H1 (cell line): ENCODE results near the gene CACNA1C. TPM values are rescaled to one million over a fixed set of nuclear protein-coding genes. Genes with fewer than 3 reads are reported as not detected.

Experiments used
- CTCF ChIA-PET: fragments of 300-600 bp; sonication (Branson Sonifier 250); formaldehyde crosslinking; loops from one replicate; lab custom pipeline; 2021; ENCODE audit not compliant: partially characterized antibody; lab: Charles Lee
- POLR2A ChIA-PET: fragments of 300-600 bp; sonication (Branson Sonifier 250); formaldehyde crosslinking; loops from one replicate; lab custom pipeline; 2021; ENCODE audit warnings: inconsistent platforms; ENCODE audit not compliant: partially characterized antibody; lab: Charles Lee
- DNase-seq, 2 experiments: peaks; one replicate each; pipeline versions ENCODE4 v3.0.0 to v3.0.0-alpha.2; 2010 to 2022; ENCODE audit warnings: low spot score in 2 of 2, low read depth in 1 of 2, mixed read lengths in 1 of 2
- FAIRE-seq: peaks from 2 replicates; lab custom pipeline; 2011; peaks lifted over from hg19 to GRCh38; lab: Jason Lieb, UNC
- H2AFZ ChIP-seq: 2 replicates; pipeline ENCODE4 v1.8.1; 2012; ENCODE audit warnings: low read length, inconsistent platforms
- H2AK5ac ChIP-seq: 2 replicates; pipeline ENCODE4 v1.6.1; 2013; ENCODE audit warnings: low read depth, low read length
- H2BK120ac ChIP-seq: replicated peaks from 2 replicates; pipeline ENCODE3; 2013; ENCODE audit warnings: low read depth, low read length, inconsistent platforms
- H2BK12ac ChIP-seq: 2 replicates; pipeline ENCODE4 v1.6.1; 2013; ENCODE audit warnings: low read depth, low read length
- H2BK15ac ChIP-seq: 2 replicates; pipeline ENCODE4 v1.6.1; 2013; ENCODE audit warnings: low read length
- H2BK20ac ChIP-seq: 2 replicates; pipeline ENCODE4 v1.6.1; 2013; ENCODE audit warnings: low read length
- H2BK5ac ChIP-seq: 2 replicates; pipeline ENCODE4 v1.6.1; 2013; ENCODE audit warnings: low read depth, low read length
- H3K14ac ChIP-seq: 2 replicates; pipeline ENCODE4 v1.6.1; 2013; ENCODE audit warnings: inconsistent platforms; ENCODE audit not compliant: insufficient read length
- H3K18ac ChIP-seq: 2 replicates; pipeline ENCODE4 v1.6.1; 2013; ENCODE audit warnings: low read length; ENCODE audit errors: extremely low read depth
- H3K23ac ChIP-seq: 2 replicates; pipeline ENCODE4 v1.6.1; 2013; ENCODE audit warnings: inconsistent platforms; ENCODE audit not compliant: insufficient read length
- H3K23me2 ChIP-seq: 2 replicates; pipeline ENCODE4 v1.6.1; 2013; ENCODE audit warnings: low read depth, low read length
- H3K27ac ChIP-seq: 2 replicates; pipeline ENCODE4 v1.6.1; 2011; ENCODE audit warnings: low read depth, low read length, inconsistent platforms
- H3K27me3 ChIP-seq, 4 experiments: replicated peaks in 1 of 4; 1 replicate in 1 of 4; 2 replicates in 3 of 4; pipeline versions ENCODE4 v1.6.1 to v1.8.1; 2011 to 2013; ENCODE audit warnings: low read length in 3 of 4, mild to moderate bottlenecking in 3 of 4, inconsistent platforms in 2 of 4, mixed read lengths in 2 of 4, moderate library complexity in 1 of 4; ENCODE audit not compliant: control insufficient read depth in 3 of 4, insufficient read depth in 3 of 4; ENCODE audit errors: extremely low read depth in 1 of 4
- H3K36me3 ChIP-seq, 4 experiments: 2 replicates each; pipeline versions ENCODE4 v1.6.1 to v1.8.1; 2011 to 2013; ENCODE audit warnings: mild to moderate bottlenecking in 4 of 4, low read length in 3 of 4, moderate library complexity in 2 of 4, control low read depth in 1 of 4, inconsistent platforms in 1 of 4; ENCODE audit not compliant: insufficient read depth in 4 of 4, control insufficient read depth in 2 of 4
- H3K4ac ChIP-seq: replicated peaks from 2 replicates; pipeline ENCODE3; 2013; ENCODE audit warnings: low read length, low read depth, mixed read lengths, inconsistent platforms; ENCODE audit not compliant: insufficient read length
- H3K4me1 ChIP-seq, 4 experiments: replicated peaks in 1 of 4; 1 replicate in 1 of 4; 2 replicates in 3 of 4; pipeline versions ENCODE4 v1.6.1 to v1.8.1; 2011 to 2013; ENCODE audit warnings: low read length in 3 of 4, inconsistent platforms in 2 of 4, mixed read lengths in 1 of 4; ENCODE audit not compliant: insufficient read depth in 4 of 4, control insufficient read depth in 3 of 4
- H3K4me2 ChIP-seq, 2 experiments: 2 replicates each; pipeline versions ENCODE4 v1.6.1 to v1.8.1; 2011 to 2013; ENCODE audit warnings: low read depth in 2 of 2, low read length in 2 of 2, control low read depth in 1 of 2, inconsistent platforms in 1 of 2, mild to moderate bottlenecking in 1 of 2; ENCODE audit not compliant: insufficient read depth in 1 of 2
- H3K4me3 ChIP-seq, 4 experiments: fragments of 200-600, 300-600 bp in 1 of 4; sonication (generic), shearing (Covaris generic), sonication (Bioruptor Twin) in 1 of 4; 2 replicates each; pipeline versions ENCODE4 v1.5.1 to v1.8.1; 2011 to 2016; ENCODE audit warnings: low read length in 4 of 4, low read depth in 3 of 4, control low read depth in 2 of 4, inconsistent platforms in 2 of 4, mild to moderate bottlenecking in 2 of 4, mixed read lengths in 1 of 4, moderate library complexity in 1 of 4; ENCODE audit not compliant: insufficient read depth in 2 of 4; ENCODE audit errors: extremely low read depth in 1 of 4
- H3K56ac ChIP-seq: replicated peaks from 2 replicates; pipeline ENCODE3; 2013; ENCODE audit warnings: low read depth, mild to moderate bottlenecking, mixed read lengths, low read length, inconsistent platforms; ENCODE audit not compliant: insufficient read length
- H3K79me1 ChIP-seq: 2 replicates; pipeline ENCODE4 v1.6.1; 2013; ENCODE audit warnings: low read depth, low read length, control low read depth
- H3K79me2 ChIP-seq, 2 experiments: 2 replicates each; pipeline versions ENCODE4 v1.6.1 to v1.8.1; 2012 to 2013; ENCODE audit warnings: low read length in 2 of 2, mild to moderate bottlenecking in 2 of 2, inconsistent platforms in 1 of 2; ENCODE audit not compliant: insufficient read depth in 2 of 2, control insufficient read depth in 1 of 2
- H3K9ac ChIP-seq, 4 experiments: replicated peaks in 1 of 4; 1 replicate in 1 of 4; 2 replicates in 3 of 4; pipeline versions ENCODE4 v1.6.1 to v1.8.1; 2011 to 2013; ENCODE audit warnings: low read depth in 3 of 4, low read length in 3 of 4, control low read depth in 2 of 4, mild to moderate bottlenecking in 2 of 4, moderate library complexity in 2 of 4, inconsistent platforms in 1 of 4; ENCODE audit errors: extremely low read depth in 1 of 4
- H3K9me3 ChIP-seq, 2 experiments: 2 replicates each; pipeline versions ENCODE4 v1.6.1 to v1.8.1; 2012 to 2013; ENCODE audit warnings: mild to moderate bottlenecking in 2 of 2, moderate library complexity in 2 of 2, control low read depth in 1 of 2, inconsistent platforms in 1 of 2, low read depth in 1 of 2, low read length in 1 of 2, mixed read lengths in 1 of 2; ENCODE audit not compliant: insufficient read depth in 2 of 2
- H4K20me1 ChIP-seq, 2 experiments: replicated peaks in 1 of 2; 2 replicates each; pipeline versions ENCODE3 to v1.8.1; 2011 to 2013; ENCODE audit warnings: inconsistent platforms in 2 of 2, low read length in 2 of 2, mild to moderate bottlenecking in 1 of 2; ENCODE audit not compliant: insufficient read depth in 2 of 2, control insufficient read depth in 1 of 2
- H4K5ac ChIP-seq: 2 replicates; pipeline ENCODE4 v1.6.1; 2013; ENCODE audit warnings: low read length, low read depth, mixed read lengths, inconsistent platforms; ENCODE audit not compliant: insufficient read length
- H4K8ac ChIP-seq: 2 replicates; pipeline ENCODE4 v1.8.0; 2013; ENCODE audit warnings: mild to moderate bottlenecking, moderate library complexity, low read length, inconsistent platforms; ENCODE audit not compliant: insufficient read depth; ENCODE audit errors: extremely low read depth
- H4K91ac ChIP-seq: replicated peaks from 2 replicates; pipeline ENCODE3; 2013; ENCODE audit warnings: low read length, mixed read lengths, inconsistent platforms; ENCODE audit not compliant: insufficient read length
- CHD1 ChIP-seq: IDR thresholded peaks from 2 replicates; pipeline ENCODE4 v1.6.1; 2012; ENCODE audit warnings: low read depth, low read length, improper control_type of control experiment
- POLR2AphosphoS5 ChIP-seq: IDR thresholded peaks from 2 replicates; pipeline ENCODE4 v1.6.1; 2011; ENCODE audit warnings: low read depth, low read length
- POU5F1 ChIP-seq: IDR thresholded peaks from 2 replicates; pipeline ENCODE4 v1.6.1; 2011; ENCODE audit warnings: low read depth, mild to moderate bottlenecking, low read length, moderate library complexity
- RXRA ChIP-seq: IDR thresholded peaks from 2 replicates; pipeline ENCODE4 v1.6.1; 2011; ENCODE audit warnings: low read depth, mild to moderate bottlenecking, low read length, moderate library complexity; ENCODE audit not compliant: insufficient read depth
- SAP30 ChIP-seq: fragments of 300-600 bp; sonication (generic); IDR thresholded peaks from 2 replicates; pipeline ENCODE4 v1.7.1; 2012; ENCODE audit warnings: low read length, moderate library complexity, mild to moderate bottlenecking, inconsistent platforms; ENCODE audit not compliant: insufficient read depth, insufficient replicate concordance
- SP4 ChIP-seq: IDR thresholded peaks from 2 replicates; pipeline ENCODE4 v1.6.1; 2012; ENCODE audit warnings: low read length, inconsistent platforms
- ZNF274 ChIP-seq: IDR thresholded peaks from 2 replicates; pipeline ENCODE4 v1.7.0; 2012; ENCODE audit warnings: low read length, borderline replicate concordance; ENCODE audit errors: extremely low read depth
- WGBS, 2 experiments: shearing (Covaris generic) in 1 of 2; methylation state at CpG; one replicate each; pipeline versions ENCODE4 v1.1.6 to v1.1.7; 2013 to 2015; ENCODE audit warnings: low lambda C conversion rate in 2 of 2, mixed read lengths in 2 of 2, inconsistent platforms in 1 of 2, low coverage in 1 of 2, missing lambda C conversion rate in 1 of 2; ENCODE audit not compliant: insufficient replicate concordance in 2 of 2, insufficient coverage in 1 of 2, insufficient read length in 1 of 2; ENCODE audit errors: extremely low coverage in 1 of 2, missing lambda C conversion rate in 1 of 2; 5-methylcytosine and 5-hydroxymethylcytosine counted together
- polyA plus RNA-seq, 7 experiments: library from polyadenylated mRNA; depleted of rRNA in 3 of 7; stranded (reverse) in 5 of 7; unstranded in 2 of 7; fragments of >200 nt in 5 of 7; fragments of 200-250 nt in 2 of 7; gene quantifications; 1 replicate in 5 of 7; 2 replicates in 1 of 7; 4 replicates in 1 of 7; pipeline versions ENCODE4 v1.2.1 to v1.2.3, GENCODE V29; 2011 to 2013; ENCODE audit warnings: missing spikeins in 2 of 7, mixed read lengths in 2 of 7
- total RNA-seq: library from RNA; stranded (reverse); fragmentation: NEBNext Ultra II Directional; extraction: Animal tissue kit (Norgen Biotek cat#: 25700); gene quantifications from 2 replicates; pipeline ENCODE4 v1.2.1, GENCODE V29; 2021

CACNA1C gene
- total and polyA plus RNA-seq, 2 of the 8 experiments (the other 6 are each of a cell fraction or from before 2014, with no cell fraction given) = 1.3 TPM

GRCh38 chr12:2170376-2170775 lies 117.6 kb downstream of the CACNA1C start:
- no peak for FAIRE-seq
- no peak overlapping the region for H3K4me3 ChIP-seq
- H4K5ac ChIP-seq = no peak overlapping the region
- no peaks in the 10 kb centered on the region for H3K4me1 ChIP-seq
- no peak for DNase-seq
- no peaks in the 10 kb centered on the region for H3K79me2 ChIP-seq
- no peak overlapping the region for H3K4me2 ChIP-seq
- no peak for TF ChIP-seq ZNF274
- TF ChIP-seq POLR2AphosphoS5 = no peak
- TF ChIP-seq POU5F1 = no peak
- no peak for TF ChIP-seq SAP30
- no peak for TF ChIP-seq CHD1
- TF ChIP-seq RXRA = no peak
- no peak for TF ChIP-seq SP4
- no peak overlapping the region for H4K8ac ChIP-seq
- H3K14ac ChIP-seq = no peak overlapping the region
- H3K9me3 ChIP-seq = no peaks in the 10 kb centered on the region; a peak in 1 of 4 replicates
- H3K4ac ChIP-seq = no peak overlapping the region
- no peaks in the 10 kb centered on the region for H3K79me1 ChIP-seq
- no peak overlapping the region for H3K18ac ChIP-seq
- H3K23ac ChIP-seq = no peak overlapping the region
- H4K91ac ChIP-seq = no peak overlapping the region
- H2AFZ ChIP-seq = no peak overlapping the region
- H4K20me1 ChIP-seq = no peaks in the 10 kb centered on the region
- H2BK12ac ChIP-seq = peak overlapping the region; percentile 79; the same call in 1 of the 2 replicates
- H3K23me2 ChIP-seq = no peaks in the 10 kb centered on the region
- no peaks in the 10 kb centered on the region for H3K36me3 ChIP-seq
- no peak overlapping the region for H3K56ac ChIP-seq
- peak overlapping the region; percentile 73; the same call in 1 of the 2 replicates for H2BK15ac ChIP-seq
- H3K9ac ChIP-seq = no peak overlapping the region
- H2AK5ac ChIP-seq = 0 out of 2 replicates have a peak overlapping the region, but pooled peaks have one; percentile 55
- ChIA-PET POLR2A (no interaction called here), CTCF (no interaction called here)
- no peak overlapping the region for H2BK20ac ChIP-seq
- no CpG with 5 or more reads among the region's 1 CpG for WGBS, 2 experiments
- no peaks in the 10 kb centered on the region; a peak in 1 of 7 replicates for H3K27me3 ChIP-seq
- no peak overlapping the region for H2BK120ac ChIP-seq
- H2BK5ac ChIP-seq = no peak overlapping the region
- no peak overlapping the region for H3K27ac ChIP-seq
